IPS-18a (cell line): ENCODE measurements around the gene TEKT2.
A peak's percentile ranks its signal among the peaks of the same experiment; 100 is the strongest.

Source experiments
- H3K27ac ChIP-seq: one replicate; pipeline ENCODE4 v1.5.1; 2013; ENCODE audit warnings: low read length
- H3K27me3 ChIP-seq: one replicate; pipeline ENCODE4 v1.6.1; 2013; ENCODE audit warnings: mild to moderate bottlenecking, low read length; ENCODE audit not compliant: control insufficient read depth, insufficient read depth
- H3K36me3 ChIP-seq: one replicate; pipeline ENCODE4 v1.6.1; 2013; ENCODE audit warnings: low read depth, low read length; ENCODE audit not compliant: control insufficient read depth
- H3K4me1 ChIP-seq: one replicate; pipeline ENCODE4 v1.6.1; 2013; ENCODE audit warnings: low read depth, low read length; ENCODE audit not compliant: control insufficient read depth
- H3K4me3 ChIP-seq: one replicate; pipeline ENCODE4 v1.5.1; 2013; ENCODE audit warnings: low read length
- H3K9ac ChIP-seq: one replicate; pipeline ENCODE4 v1.6.1; 2013; ENCODE audit warnings: mild to moderate bottlenecking, low read length, moderate library complexity
- H3K9me3 ChIP-seq: one replicate; pipeline ENCODE4 v1.6.1; 2013; ENCODE audit warnings: low read depth, low read length; ENCODE audit not compliant: control insufficient read depth

Gene TEKT2

GRCh38 chr1:36088265-36088576 lies 4.3 kb downstream of the TEKT2 start:
- no peak overlapping the region for H3K27ac ChIP-seq
- H3K9me3 ChIP-seq, result no peaks in the 10 kb centered on the region
- H3K27me3 ChIP-seq, result peaks cover 9% of the 10 kb centered on the region
- H3K4me3 ChIP-seq, result peak overlapping the region; percentile 90
- H3K9ac ChIP-seq, result peak overlapping the region; percentile 15
- H3K4me1 ChIP-seq, result peaks cover 6% of the 10 kb centered on the region
- H3K36me3 ChIP-seq, result peaks cover 15% of the 10 kb centered on the region

- Histone ChIP-seq H3K9ac (peak within 1 kb of the TSS; percentile 64), H3K9me3 (no peaks in the 10 kb centered on the region), H3K27me3 (peaks cover 9% of the 10 kb centered on the region), H3K4me1 (peaks cover 6% of the 10 kb centered on the region), H3K36me3 (peaks cover 20% of the 10 kb centered on the region), H3K27ac (no peak within 1 kb of the TSS), H3K4me3 (peak within 1 kb of the TSS; percentile 90)
Observed at GRCh38 chr1:36088577-36089392, 4.9 kb downstream of the TEKT2 start, which contains the start of gene ADPRS. Gene ADPRS (plus strand): TSS chr1:36088892. CDS start chr1:36088905, 13 bp downstream.

- H3K9me3 ChIP-seq, result no peaks in the 10 kb centered on the region
- H3K27ac ChIP-seq, result no peak overlapping the region
- peak overlapping the region; percentile 90 for H3K4me3 ChIP-seq
- H3K36me3 ChIP-seq, result peaks cover 27% of the 10 kb centered on the region
- peaks cover 6% of the 10 kb centered on the region for H3K4me1 ChIP-seq
- H3K9ac ChIP-seq, result peak overlapping the region; percentile 64
- H3K27me3 ChIP-seq, result peaks cover 5% of the 10 kb centered on the region
Observed at GRCh38 chr1:36089393-36090121, 5.7 kb downstream of the TEKT2 start.

- Histone ChIP-seq H3K4me3 (no peak overlapping the region), H3K9ac (no peak overlapping the region), H3K4me1 (peaks cover 6% of the 10 kb centered on the region), H3K36me3 (peaks cover 38% of the 10 kb centered on the region), H3K27me3 (no peaks in the 10 kb centered on the region), H3K9me3 (no peaks in the 10 kb centered on the region), H3K27ac (no peak overlapping the region)
Observed at GRCh38 chr1:36091141-36091540, 7.2 kb downstream of the TEKT2 start.

- Histone ChIP-seq H3K4me1 (peaks cover 6% of the 10 kb centered on the region), H3K36me3 (peaks cover 38% of the 10 kb centered on the region)
Observed at GRCh38 chr1:36091698-36092097, 7.8 kb downstream of the TEKT2 start.

GRCh38 chr1:36092166-36092797 lies 8.4 kb downstream of the TEKT2 start:
- peaks cover 38% of the 10 kb centered on the region for H3K36me3 ChIP-seq
- no peaks in the 10 kb centered on the region for H3K27me3 ChIP-seq
- no peak overlapping the region for H3K27ac ChIP-seq
- peaks cover 11% of the 10 kb centered on the region for H3K4me1 ChIP-seq
- H3K9ac ChIP-seq, result no peak overlapping the region
- H3K4me3 ChIP-seq, result no peak overlapping the region
- H3K9me3 ChIP-seq, result no peaks in the 10 kb centered on the region

More at GRCh38 chr1:36091698-36092097, 7.8 kb downstream of the TEKT2 start:
- no peaks in the 10 kb centered on the region for H3K27me3 ChIP-seq
- H3K9me3 ChIP-seq, result no peaks in the 10 kb centered on the region
- no peak overlapping the region for H3K9ac ChIP-seq
- no peak overlapping the region for H3K27ac ChIP-seq
- no peak overlapping the region for H3K4me3 ChIP-seq

GRCh38 chr1:36092798-36093185 lies 8.9 kb downstream of the TEKT2 start:
- no peak overlapping the region for H3K27ac ChIP-seq
- H3K36me3 ChIP-seq, result peaks cover 38% of the 10 kb centered on the region
- H3K4me1 ChIP-seq, result peaks cover 11% of the 10 kb centered on the region

GRCh38 chr1:36093226-36093625 lies 9.3 kb downstream of the TEKT2 start:
- H3K4me1 ChIP-seq, result peaks cover 11% of the 10 kb centered on the region
- peaks cover 38% of the 10 kb centered on the region for H3K36me3 ChIP-seq
- H3K9me3 ChIP-seq, result no peaks in the 10 kb centered on the region
- H3K9ac ChIP-seq, result no peak overlapping the region
- no peak overlapping the region for H3K4me3 ChIP-seq
- H3K27me3 ChIP-seq, result no peaks in the 10 kb centered on the region
- H3K27ac ChIP-seq, result no peak overlapping the region

More at GRCh38 chr1:36092798-36093185, 8.9 kb downstream of the TEKT2 start:
- Histone ChIP-seq H3K27me3 (no peaks in the 10 kb centered on the region), H3K4me3 (no peak overlapping the region), H3K9ac (no peak overlapping the region), H3K9me3 (no peaks in the 10 kb centered on the region)

GRCh38 chr1:36093929-36094328 lies 10.0 kb downstream of the TEKT2 start:
- H3K9ac ChIP-seq, result no peak overlapping the region
- H3K27ac ChIP-seq, result no peak overlapping the region
- no peaks in the 10 kb centered on the region for H3K27me3 ChIP-seq
- H3K4me3 ChIP-seq, result no peak overlapping the region
- H3K4me1 ChIP-seq, result peaks cover 11% of the 10 kb centered on the region
- peaks cover 38% of the 10 kb centered on the region for H3K36me3 ChIP-seq
- no peaks in the 10 kb centered on the region for H3K9me3 ChIP-seq

- no peak overlapping the region for H3K9ac ChIP-seq
- H3K4me1 ChIP-seq, result peaks cover 8% of the 10 kb centered on the region
- peaks cover 38% of the 10 kb centered on the region for H3K36me3 ChIP-seq
- H3K27me3 ChIP-seq, result no peaks in the 10 kb centered on the region
- no peak overlapping the region for H3K27ac ChIP-seq
- H3K9me3 ChIP-seq, result no peaks in the 10 kb centered on the region
- H3K4me3 ChIP-seq, result no peak overlapping the region
Observed at GRCh38 chr1:36094621-36095061, 10.7 kb downstream of the TEKT2 start.

GRCh38 chr1:36095760-36096405 lies 12.0 kb downstream of the TEKT2 start:
- H3K4me1 ChIP-seq, result peaks cover 5% of the 10 kb centered on the region
- H3K27me3 ChIP-seq, result no peaks in the 10 kb centered on the region
- peaks cover 38% of the 10 kb centered on the region for H3K36me3 ChIP-seq
- H3K4me3 ChIP-seq, result no peak overlapping the region
- H3K27ac ChIP-seq, result no peak overlapping the region
- H3K9me3 ChIP-seq, result no peaks in the 10 kb centered on the region
- no peak overlapping the region for H3K9ac ChIP-seq
